ENCODE results near the gene SECISBP2L. TPM values are rescaled to one million over a fixed set of nuclear protein-coding genes. Genes with fewer than 3 reads are reported as not detected.

SECISBP2L gene
- total RNA-seq, 1 experiment from 2014 or later = 40.5 TPM

DNA sequence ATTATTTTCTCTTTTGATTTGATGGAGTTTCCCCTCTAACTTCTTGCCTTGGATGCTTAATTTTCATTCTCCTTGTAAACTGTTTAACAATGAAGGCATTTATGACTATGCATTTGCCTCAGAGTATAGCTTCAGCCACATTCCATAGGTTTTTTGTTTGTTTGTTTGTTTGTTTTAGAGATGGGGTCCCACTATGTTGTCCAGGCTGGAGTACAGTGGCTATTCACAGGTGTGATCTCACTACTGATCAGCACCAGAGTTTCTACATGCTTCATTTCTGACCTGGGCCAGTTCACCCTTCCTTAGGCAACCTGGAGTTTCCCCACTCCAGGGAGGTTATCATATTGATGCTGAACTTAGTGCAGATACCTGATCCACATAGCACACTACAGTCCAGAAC is 4.1 kb downstream of the SECISBP2L start:
- Histone ChIP-seq H3K36me3 (ENCODE audit: control insufficient read depth, insufficient read depth, low read length) (peaks cover 10% of the 10 kb centered on the region; the same call in 1 of the 2 replicates), H3K9me3 (ENCODE audit: control insufficient read depth, insufficient read depth, low read depth, low read length) (no peaks in the 10 kb centered on the region), H3K27ac (ENCODE audit: low read length) (no peak overlapping the region), H3K4me1 (ENCODE audit: control insufficient read depth, insufficient read depth, low read length) (peaks cover 16% of the 10 kb centered on the region), H3K4me3 (ENCODE audit: low read depth in 2 of 2, low read length in 2 of 2) (no peak overlapping the region), H3K27me3 (ENCODE audit: control insufficient read depth, insufficient read depth, low read length) (no peaks in the 10 kb centered on the region)
- DNase-seq (ENCODE audit: low read depth, low spot score) (no peak), ATAC-seq (no peak)
- TF ChIP-seq SIN3A (IDR thresholded peaks at IDR 0.05; ENCODE audit: borderline replicate concordance, insufficient read depth, low read depth, low read length) = no peak
- TF ChIP-seq, protein P1, sequence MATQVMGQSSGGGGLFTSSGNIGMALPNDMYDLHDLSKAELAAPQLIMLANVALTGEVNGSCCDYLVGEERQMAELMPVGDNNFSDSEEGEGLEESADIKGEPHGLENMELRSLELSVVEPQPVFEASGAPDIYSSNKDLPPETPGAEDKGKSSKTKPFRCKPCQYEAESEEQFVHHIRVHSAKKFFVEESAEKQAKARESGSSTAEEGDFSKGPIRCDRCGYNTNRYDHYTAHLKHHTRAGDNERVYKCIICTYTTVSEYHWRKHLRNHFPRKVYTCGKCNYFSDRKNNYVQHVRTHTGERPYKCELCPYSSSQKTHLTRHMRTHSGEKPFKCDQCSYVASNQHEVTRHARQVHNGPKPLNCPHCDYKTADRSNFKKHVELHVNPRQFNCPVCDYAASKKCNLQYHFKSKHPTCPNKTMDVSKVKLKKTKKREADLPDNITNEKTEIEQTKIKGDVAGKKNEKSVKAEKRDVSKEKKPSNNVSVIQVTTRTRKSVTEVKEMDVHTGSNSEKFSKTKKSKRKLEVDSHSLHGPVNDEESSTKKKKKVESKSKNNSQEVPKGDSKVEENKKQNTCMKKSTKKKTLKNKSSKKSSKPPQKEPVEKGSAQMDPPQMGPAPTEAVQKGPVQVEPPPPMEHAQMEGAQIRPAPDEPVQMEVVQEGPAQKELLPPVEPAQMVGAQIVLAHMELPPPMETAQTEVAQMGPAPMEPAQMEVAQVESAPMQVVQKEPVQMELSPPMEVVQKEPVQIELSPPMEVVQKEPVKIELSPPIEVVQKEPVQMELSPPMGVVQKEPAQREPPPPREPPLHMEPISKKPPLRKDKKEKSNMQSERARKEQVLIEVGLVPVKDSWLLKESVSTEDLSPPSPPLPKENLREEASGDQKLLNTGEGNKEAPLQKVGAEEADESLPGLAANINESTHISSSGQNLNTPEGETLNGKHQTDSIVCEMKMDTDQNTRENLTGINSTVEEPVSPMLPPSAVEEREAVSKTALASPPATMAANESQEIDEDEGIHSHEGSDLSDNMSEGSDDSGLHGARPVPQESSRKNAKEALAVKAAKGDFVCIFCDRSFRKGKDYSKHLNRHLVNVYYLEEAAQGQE (IDR thresholded peaks at IDR 0.05; ENCODE audit: insufficient read depth in 1 of 2, low read depth in 2 of 2, low read length in 1 of 2) = no peak
- TF ChIP-seq POLR2AphosphoS5 (IDR thresholded peaks at IDR 0.05; ENCODE audit: low read depth, low read length) = no peak
- TF ChIP-seq, protein P2, sequence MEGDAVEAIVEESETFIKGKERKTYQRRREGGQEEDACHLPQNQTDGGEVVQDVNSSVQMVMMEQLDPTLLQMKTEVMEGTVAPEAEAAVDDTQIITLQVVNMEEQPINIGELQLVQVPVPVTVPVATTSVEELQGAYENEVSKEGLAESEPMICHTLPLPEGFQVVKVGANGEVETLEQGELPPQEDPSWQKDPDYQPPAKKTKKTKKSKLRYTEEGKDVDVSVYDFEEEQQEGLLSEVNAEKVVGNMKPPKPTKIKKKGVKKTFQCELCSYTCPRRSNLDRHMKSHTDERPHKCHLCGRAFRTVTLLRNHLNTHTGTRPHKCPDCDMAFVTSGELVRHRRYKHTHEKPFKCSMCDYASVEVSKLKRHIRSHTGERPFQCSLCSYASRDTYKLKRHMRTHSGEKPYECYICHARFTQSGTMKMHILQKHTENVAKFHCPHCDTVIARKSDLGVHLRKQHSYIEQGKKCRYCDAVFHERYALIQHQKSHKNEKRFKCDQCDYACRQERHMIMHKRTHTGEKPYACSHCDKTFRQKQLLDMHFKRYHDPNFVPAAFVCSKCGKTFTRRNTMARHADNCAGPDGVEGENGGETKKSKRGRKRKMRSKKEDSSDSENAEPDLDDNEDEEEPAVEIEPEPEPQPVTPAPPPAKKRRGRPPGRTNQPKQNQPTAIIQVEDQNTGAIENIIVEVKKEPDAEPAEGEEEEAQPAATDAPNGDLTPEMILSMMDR (IDR thresholded peaks at IDR 0.05) = no peak
- no peak for TF ChIP-seq TCF7L2 (IDR thresholded peaks at IDR 0.05; ENCODE audit: low read depth, low read length)
- BruUV-seq (replicated peaks) = no TSS peak
- ChIA-PET CTCF (no interaction called here), POLR2A (no interaction called here)
- intact Hi-C loops (cut with micrococcal nuclease; ENCODE audit: unreplicated experiment) (no loop called here), in situ Hi-C loops (cut with HindIII; ENCODE audit: low pct_unique_long_range_greater_than_20kb, low sequenced_read_pairs) (no loop called here)

- no peaks in the 10 kb centered on the region for H3K9me3 ChIP-seq (ENCODE audit: control insufficient read depth, insufficient read depth, low read depth, low read length)
- intact Hi-C loops (cut with micrococcal nuclease; ENCODE audit: unreplicated experiment) = no loop called here
- no peak overlapping the region for H3K27ac ChIP-seq (ENCODE audit: low read length)
- H3K27me3 ChIP-seq (ENCODE audit: control insufficient read depth, insufficient read depth, low read length) = no peaks in the 10 kb centered on the region
- POLR2A ChIA-PET = no interaction called here
- in situ Hi-C loops (cut with HindIII; ENCODE audit: low pct_unique_long_range_greater_than_20kb, low sequenced_read_pairs) = no loop called here
- H3K4me3 ChIP-seq (ENCODE audit: low read depth in 2 of 2, low read length in 2 of 2) = no peak overlapping the region
- peaks cover 10% of the 10 kb centered on the region; the same call in 1 of the 2 replicates for H3K36me3 ChIP-seq (ENCODE audit: control insufficient read depth, insufficient read depth, low read length)
- peaks cover 14% of the 10 kb centered on the region for H3K4me1 ChIP-seq (ENCODE audit: control insufficient read depth, insufficient read depth, low read length)
- ATAC-seq (no peak), DNase-seq (ENCODE audit: low read depth, low spot score) (no peak)
- no peak for TF ChIP-seq TCF7L2 (IDR thresholded peaks at IDR 0.05; ENCODE audit: low read depth, low read length)
- TF ChIP-seq SIN3A (IDR thresholded peaks at IDR 0.05; ENCODE audit: borderline replicate concordance, insufficient read depth, low read depth, low read length) = no peak
- no peak for TF ChIP-seq POLR2AphosphoS5 (IDR thresholded peaks at IDR 0.05; ENCODE audit: low read depth, low read length)
- TF ChIP-seq, protein P2 (IDR thresholded peaks at IDR 0.05) = no peak
- TF ChIP-seq, protein P1 (IDR thresholded peaks at IDR 0.05; ENCODE audit: insufficient read depth in 1 of 2, low read depth in 2 of 2, low read length in 1 of 2) = no peak
- CTCF ChIA-PET = no interaction called here
- BruUV-seq (replicated peaks) = no TSS peak
Observed at GRCh38 chr15:49041426-49041825, 4.8 kb downstream of the SECISBP2L start.
